NCI-H146 (cell line): Measurements from ENCODE around the gene PMEPA1.

Experiments
- DNase-seq: peaks from one replicate; lab custom pipeline; 2025; lab: John Stamatoyannopoulos, UW

Gene PMEPA1, protein sequence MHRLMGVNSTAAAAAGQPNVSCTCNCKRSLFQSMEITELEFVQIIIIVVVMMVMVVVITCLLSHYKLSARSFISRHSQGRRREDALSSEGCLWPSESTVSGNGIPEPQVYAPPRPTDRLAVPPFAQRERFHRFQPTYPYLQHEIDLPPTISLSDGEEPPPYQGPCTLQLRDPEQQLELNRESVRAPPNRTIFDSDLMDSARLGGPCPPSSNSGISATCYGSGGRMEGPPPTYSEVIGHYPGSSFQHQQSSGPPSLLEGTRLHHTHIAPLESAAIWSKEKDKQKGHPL

DNA sequence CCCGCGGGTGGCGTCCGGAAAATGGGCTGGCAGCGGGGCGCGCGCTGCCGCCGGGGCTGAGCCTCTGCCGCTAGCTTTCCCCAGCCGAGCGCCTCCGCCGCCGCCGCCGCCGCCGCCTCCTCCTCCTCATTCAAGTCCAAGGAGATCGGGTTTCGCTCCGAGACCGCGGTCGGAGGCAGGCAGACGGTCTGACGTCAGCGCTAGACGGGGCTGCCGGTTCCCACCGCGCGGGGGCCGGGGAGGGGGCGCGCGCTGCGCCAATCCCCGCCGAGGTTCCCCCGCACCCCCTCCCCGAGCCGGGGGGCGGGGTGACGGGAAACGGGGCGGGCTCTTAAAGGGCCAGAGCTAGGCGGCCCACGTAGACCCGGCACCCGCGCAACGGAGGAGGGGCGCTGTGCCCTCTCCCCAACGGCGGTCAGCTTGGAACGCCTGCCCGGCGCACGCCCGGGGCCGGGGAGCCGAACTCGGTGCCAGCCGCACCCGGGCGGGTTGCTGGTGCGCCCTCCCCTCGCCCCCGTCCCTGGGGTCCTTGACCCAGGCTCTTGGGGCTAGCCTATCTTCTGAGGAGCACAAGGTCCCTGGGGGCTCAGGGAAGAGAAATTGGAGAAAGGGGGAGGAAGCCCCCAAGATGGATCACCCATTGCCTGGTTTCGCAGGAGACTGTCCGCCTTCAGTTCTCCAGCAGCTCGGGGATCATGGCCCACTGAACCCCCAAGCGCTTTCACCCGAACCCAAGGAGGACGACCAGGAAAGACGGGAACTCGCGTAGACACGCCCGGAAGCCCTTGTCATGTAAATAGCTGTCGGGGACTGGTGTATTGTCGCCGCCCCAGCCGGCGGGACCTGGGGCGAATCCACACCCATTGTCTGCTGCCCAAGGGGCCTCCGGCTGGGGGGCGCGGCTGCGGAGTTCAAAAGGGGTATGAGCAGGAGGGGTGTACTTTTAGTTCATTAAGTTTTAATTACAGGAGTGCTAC is at the start of gene PMEPA1:
Gene PMEPA1 (minus strand): TSS at position 193 of the 977 bp plus-strand sequence. CDS start 433 bp downstream, outside the sequence.
- DNase-seq = peak; percentile 97

- no peak for DNase-seq
These were observed 48.0 kb upstream of the PMEPA1 start for GRCh38 chr20:57757767-57758166.

GRCh38 chr20:57756921-57757320 is 47.1 kb upstream of the PMEPA1 start:
- no peak for DNase-seq

GRCh38 chr20:57756213-57756612 is 46.4 kb upstream of the PMEPA1 start:
- no peak for DNase-seq

DNA sequence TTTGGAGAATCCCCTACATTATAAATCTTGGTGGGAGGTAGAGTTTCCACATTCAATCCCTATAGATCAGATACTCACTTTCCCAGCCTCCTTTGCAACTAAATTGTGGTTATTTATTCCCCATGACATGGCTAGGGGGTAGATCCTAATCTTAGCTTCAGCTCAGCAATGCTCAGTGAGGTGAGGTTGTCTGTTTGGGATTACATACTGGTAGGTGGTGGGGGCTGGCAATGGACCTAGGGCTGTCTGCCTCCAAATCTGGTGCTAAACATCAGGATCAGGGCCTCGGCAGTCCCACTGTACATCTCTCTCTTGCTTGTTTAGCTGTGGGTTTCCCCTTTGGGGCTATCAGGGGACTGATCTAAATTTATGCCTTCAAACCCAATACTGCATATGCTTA is 45.8 kb upstream of the PMEPA1 start:
- no peak for DNase-seq

- no peak for DNase-seq
These were observed 44.4 kb upstream of the PMEPA1 start for GRCh38 chr20:57754190-57754589.

- DNase-seq = peak; percentile 66
These were observed 43.7 kb upstream of the PMEPA1 start for GRCh38 chr20:57753332-57754164.

DNA sequence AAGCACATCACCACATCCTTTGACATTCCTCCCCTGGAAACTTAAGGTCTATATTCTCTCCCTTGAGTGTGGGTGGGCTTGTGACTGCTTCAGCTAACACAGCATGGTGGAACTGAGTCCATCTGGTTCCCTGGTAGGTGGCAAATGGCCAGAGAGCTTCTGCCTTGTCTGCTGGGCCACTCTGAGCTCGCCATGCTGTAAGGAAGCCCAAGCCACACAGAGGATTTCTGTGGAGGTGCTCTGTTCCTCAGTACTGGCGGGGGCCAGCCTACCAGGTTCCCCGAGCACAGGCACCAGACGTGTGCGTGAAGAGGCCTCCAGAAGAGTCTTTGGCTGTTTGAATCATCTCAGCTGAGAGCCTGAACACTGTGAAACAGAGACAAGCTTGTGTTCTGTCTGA is 41.6 kb upstream of the PMEPA1 start:
- DNase-seq = no peak

GRCh38 chr20:57749869-57750268 is 40.1 kb upstream of the PMEPA1 start:
- DNase-seq = no peak

GRCh38 chr20:57749131-57749690 is 39.4 kb upstream of the PMEPA1 start:
- DNase-seq = no peak

DNA sequence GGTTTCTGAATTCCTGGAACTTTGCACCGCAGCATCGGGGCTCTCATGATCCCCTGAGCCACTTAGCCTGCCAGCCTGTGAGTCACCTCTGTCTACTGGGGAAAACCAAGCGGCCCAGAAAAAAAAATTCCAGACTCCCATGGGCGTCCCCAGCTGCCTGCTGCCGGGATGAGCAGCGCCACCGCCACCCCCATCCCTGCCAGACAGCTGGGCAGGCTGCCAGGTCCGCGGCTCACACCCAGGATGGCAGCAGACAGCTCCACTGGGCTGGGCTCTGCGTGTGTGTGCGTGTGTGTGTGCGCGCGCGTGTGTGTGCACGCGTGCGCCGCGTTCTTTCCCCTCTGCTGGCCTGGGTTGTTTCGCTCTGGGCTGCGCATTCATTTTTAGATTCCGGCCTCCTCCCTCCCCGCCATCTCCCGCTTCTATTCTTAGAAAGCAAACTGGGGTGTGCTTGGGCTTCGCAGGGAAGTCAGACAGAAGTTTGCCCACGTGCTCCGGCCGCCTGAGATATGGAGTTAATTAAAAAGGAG is 38.9 kb upstream of the PMEPA1 start:
- peak; percentile 89 for DNase-seq

DNA sequence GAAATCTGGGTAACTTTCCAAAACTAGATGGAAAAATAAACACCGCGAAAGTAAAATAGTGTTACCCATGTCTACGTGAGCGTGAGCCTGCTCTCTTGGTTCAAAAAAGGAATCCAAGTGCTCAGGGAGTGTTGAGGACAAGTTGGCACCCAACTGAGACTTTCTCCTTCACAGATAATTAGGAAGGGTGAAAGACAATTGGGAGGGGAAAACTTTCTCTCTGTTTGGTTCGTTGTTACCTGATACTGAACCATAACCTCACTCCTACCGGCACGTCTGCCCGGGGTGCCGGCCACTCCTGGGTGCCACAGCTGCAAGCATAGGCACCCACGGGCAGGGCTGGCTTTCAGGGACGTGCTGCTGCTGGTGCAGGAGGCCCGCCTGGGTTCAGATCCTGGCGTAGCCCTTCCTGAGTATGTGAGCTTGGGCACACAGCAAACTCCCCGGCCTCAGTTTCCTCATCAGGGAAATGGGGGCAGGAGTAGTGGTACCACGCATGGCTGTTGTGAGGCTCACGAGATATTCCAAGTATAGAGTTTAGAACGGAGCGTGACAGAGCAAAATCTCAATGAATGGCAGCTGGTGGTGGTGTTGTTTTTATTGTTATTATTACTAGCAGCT is 38.2 kb upstream of the PMEPA1 start:
- peak; percentile 22 for DNase-seq

GRCh38 chr20:57746832-57747404 is 37.1 kb upstream of the PMEPA1 start:
- no peak for DNase-seq

GRCh38 chr20:57746201-57746600 is 36.4 kb upstream of the PMEPA1 start:
- no peak for DNase-seq

GRCh38 chr20:57744206-57744605 is 34.4 kb upstream of the PMEPA1 start:
- DNase-seq = no peak

- no peak for DNase-seq
These were observed 33.8 kb upstream of the PMEPA1 start for GRCh38 chr20:57743450-57744095.

DNA sequence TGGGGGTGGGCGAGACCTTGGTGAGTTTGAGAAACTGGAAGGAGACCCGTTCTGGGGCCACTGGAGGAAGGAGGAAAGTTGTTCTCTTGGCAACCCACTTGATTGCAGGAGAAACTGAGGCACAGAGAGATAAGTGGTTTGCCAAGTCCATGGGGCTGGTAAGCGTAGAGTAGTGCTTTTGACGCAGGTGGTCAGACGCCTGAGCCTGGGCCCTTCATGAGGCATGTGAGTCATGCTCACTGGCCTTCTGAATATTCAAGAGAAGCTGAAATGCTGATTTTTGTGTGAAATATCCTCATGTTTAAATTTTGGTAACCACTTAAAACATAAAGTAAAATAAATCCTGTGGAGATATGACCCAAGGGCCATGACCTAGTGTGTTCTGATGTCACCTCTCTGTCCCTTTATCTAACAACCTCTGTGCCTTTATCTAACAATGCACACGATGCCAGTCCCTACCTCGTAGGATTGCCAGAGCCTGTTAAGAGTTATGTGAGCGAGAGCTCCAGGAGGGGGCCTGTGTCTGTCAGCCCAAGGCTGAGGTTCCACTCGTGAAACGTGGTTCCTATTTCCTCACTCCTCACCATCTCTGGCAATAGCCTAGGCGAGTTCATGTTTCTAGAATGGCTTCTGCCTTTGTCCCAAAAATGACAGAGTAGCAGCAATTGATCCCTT is 32.8 kb upstream of the PMEPA1 start:
- DNase-seq = no peak

DNA sequence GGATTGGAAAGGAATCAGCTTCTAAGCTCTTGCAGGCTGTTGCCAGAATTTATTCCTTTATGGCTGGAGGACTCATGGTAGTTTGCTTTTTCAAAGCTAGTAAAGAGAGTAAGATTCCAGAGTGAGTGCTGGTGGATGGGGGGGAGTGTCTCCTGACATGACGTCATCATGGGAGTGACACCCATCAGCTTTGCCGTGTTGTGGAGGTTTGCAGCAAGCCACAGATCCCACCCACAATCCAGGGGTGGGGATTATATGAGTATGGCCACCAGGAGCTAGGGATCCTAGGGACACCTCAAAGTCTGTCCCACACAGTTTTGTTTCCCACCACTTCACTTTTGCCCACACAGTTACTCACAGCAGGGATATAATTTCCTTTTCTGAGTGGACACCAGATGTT is 28.7 kb upstream of the PMEPA1 start:
- no peak for DNase-seq

- no peak for DNase-seq
These were observed 28.2 kb upstream of the PMEPA1 start for GRCh38 chr20:57738053-57738452.

DNA sequence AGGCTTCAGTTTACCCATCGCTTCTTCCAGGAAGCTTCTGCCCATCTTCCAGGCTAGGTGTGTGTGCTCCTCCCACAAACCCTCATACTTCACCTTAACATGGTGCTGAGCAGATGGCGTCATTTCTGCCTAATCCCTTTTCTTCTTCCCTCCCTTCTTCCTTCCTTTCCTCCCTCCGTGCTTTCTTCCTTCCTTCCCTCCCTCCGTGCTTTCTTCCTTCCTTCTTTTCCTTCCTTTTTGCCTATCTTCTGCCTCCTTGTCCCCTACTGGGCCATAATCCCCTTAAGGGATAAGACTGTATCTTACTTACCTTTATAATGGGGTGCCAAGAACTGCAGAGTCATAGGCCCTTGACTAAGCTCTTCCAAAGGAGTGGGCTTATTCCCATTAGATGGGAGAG is 27.5 kb upstream of the PMEPA1 start:
- DNase-seq = no peak
